GM19099 (cell line): Measurements from ENCODE around the gene CD151.

Source experiments
- POLR2A ChIP-seq: IDR thresholded peaks from 3 replicates; pipeline ENCODE4 v1.6.1; 2011; ENCODE audit warnings: low read depth; ENCODE audit not compliant: insufficient read length; ENCODE audit errors: extremely low read depth

CD151 gene

DNA sequence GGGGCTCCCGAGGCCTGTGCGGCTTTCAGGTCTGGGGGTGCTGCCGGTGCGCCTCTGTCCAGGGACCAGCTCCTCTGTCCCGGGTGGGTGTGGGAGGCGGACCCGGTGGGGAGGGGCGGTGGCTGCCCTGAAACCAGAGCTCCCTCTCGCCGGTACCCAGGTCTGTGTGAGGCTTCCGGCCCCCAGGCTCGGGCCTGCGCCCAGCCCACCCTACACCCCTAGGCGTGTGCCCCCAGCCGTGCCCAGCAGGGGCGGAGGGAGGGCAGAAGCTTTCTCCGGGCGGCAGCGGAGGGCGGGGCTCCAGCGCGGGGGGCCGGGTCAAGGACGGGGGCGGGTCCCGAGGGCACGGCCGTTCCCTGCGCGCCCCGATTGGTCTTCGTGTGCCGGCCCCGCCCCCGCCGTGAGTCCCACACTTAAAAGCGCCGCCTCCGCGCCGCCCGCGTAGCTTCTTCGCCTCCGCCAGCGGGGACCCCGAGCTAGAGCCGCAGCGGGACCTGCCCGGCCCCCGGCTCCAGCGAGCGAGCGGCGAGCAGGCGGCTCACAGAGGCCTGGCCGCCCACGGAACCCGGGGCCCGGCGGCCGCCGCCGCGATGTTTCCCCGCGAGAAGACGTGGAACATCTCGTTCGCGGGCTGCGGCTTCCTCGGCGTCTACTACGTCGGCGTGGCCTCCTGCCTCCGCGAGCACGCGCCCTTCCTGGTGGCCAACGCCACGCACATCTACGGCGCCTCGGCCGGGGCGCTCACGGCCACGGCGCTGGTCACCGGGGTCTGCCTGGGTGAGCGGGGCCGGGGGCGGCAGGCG, 13.4 kb upstream of the CD151 start:
- TF ChIP-seq POLR2A: peak; percentile 88

DNA sequence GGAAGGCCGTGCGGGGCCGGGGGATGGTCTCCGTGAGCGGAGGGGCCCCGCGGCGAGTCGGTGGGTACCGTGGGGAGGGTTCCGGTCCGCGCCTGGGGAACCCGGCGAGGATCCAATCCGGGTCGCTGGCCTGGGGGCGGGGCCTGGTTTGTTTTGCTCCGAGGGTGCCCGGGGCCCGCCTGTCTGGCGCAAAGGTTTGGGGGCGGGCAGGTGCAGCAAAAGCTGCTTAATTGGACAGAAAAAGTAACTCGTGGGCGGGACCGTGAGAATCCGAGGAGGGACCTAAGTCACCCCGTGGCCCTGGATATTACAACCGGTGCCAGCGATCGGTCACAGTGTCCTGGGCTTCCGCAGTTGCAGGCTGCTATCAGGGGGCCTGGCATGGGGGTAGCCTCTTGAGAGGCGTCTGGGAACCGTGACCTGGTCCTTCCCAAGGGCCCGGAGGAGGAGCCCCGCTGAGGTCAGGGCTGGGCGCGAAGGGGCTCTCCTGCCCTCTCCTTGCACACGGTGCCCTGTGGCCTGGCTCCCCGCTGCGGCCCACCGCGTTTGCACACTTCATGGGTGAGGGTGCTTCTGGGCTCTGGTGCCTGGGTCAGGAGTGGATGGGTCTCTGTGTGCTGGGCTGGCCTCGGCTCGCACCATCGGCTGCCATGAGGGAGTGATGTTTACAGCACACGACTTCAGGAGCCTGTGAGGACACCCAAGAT, 12.7 kb upstream of the CD151 start:
- no peak for TF ChIP-seq POLR2A

DNA sequence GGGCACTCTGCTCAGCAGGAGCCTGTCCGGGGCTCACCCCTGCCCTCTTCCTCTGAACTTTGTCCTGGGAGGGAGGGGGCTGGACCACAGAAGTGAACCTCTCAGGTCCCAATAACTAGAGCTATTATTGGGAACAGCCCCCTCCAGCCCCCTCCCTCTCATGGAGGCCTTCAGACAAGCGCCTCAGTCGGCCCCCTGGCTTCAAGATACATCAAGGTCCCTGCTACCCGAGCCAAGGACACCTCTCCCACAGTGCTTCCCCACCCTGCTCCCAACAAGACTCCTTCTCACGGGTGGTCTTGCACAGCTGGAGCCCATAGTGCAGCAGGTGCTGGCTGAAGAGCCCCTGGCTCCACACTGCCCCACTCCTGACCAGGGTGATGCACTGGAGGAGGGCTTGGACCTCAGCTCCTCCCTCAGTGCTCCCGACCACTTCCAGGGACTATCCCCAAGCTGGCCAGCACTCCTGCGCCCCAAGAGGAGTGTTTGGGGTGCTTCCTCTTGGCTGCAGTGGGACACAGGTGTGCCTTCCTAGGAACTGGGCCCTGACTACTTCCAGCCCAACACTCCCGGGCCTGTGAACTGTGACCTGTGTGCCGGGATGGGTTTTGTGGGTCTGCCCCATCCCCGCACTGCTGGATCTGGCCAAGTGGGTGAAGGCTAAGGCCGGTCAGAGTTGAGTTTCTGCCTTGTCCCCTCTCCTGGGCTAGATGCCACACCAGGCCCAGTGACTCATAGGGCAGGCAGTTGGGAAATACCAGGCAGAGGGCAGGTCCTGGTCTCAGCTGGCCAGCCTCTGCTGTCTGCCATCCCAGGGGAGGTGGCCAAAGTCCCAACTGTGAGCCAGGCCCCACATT, 11.9 kb upstream of the CD151 start:
- TF ChIP-seq POLR2A: no peak

DNA sequence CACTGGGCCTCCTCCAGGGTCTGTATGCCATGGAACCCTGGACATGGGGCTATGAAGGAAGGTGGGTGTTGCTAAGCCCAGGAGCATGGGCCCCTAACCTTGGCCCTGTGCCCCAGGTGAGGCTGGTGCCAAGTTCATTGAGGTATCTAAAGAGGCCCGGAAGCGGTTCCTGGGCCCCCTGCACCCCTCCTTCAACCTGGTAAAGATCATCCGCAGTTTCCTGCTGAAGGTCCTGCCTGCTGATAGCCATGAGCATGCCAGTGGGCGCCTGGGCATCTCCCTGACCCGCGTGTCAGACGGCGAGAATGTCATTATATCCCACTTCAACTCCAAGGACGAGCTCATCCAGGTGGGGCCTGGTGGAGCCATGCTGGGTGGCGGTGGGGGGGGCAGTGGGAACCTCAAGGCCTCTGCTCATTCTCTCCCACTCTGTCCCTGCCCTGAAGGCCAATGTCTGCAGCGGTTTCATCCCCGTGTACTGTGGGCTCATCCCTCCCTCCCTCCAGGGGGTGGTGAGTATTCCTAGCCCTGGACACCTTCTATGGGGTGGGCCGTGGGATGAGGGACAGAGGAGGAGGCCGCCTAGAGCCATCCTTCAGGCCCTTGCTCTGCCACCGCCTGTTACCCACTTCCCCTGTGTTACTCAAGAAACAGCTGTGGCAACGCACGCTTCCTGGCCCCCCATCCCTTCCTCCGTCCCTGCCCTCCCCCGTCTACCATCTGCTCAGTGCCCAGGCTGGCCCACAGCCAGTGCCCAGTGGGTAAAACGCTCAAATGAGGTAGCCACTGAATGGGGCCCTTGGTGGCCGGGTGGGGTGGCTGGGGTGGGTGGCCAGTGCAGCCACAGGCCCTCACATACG, 11.0 kb upstream of the CD151 start:
- TF ChIP-seq POLR2A: no peak

DNA sequence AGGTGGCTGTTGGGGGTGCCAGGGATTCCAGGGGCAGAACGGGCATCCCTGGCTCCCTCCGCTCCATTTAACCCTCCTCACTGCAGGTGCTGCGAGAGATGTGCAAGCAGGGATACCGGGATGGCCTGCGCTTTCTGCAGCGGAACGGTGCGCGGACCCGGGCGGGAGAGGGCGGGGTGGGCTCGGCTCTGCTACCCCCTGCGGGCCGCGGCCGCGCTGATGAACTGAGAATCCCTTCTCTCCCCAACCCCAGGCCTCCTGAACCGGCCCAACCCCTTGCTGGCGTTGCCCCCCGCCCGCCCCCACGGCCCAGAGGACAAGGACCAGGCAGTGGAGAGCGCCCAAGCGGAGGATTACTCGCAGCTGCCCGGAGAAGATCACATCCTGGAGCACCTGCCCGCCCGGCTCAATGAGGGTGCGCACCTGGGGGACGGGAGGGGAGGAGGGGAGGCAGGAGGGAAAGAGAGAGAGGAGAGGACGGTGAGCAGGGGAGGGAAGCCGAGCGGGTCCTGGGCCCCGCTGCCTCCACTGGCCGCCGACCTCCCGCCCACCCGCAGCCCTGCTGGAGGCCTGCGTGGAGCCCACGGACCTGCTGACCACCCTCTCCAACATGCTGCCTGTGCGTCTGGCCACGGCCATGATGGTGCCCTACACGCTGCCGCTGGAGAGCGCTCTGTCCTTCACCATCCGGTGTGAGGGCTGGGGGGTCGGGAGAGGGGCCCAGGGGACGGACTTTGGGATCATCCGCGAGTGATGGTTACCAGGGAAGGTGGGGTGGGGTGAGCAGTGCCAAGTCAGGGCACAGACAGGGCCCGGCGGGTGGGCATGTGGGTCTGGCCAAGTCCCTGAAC, 9.1 kb upstream of the CD151 start:
- TF ChIP-seq POLR2A: no peak

DNA sequence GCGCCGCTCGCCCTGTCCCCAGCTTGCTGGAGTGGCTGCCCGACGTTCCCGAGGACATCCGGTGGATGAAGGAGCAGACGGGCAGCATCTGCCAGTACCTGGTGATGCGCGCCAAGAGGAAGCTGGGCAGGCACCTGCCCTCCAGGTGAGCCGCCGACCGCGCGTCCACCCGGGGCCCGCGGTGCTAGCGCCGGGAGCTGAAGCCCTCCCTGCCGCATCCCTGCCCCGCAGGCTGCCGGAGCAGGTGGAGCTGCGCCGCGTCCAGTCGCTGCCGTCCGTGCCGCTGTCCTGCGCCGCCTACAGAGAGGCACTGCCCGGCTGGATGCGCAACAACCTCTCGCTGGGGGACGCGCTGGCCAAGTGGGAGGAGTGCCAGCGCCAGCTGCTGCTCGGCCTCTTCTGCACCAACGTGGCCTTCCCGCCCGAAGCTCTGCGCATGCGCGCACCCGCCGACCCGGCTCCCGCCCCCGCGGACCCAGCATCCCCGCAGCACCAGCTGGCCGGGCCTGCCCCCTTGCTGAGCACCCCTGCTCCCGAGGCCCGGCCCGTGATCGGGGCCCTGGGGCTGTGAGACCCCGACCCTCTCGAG, 8.4 kb upstream of the CD151 start:
- TF ChIP-seq POLR2A: no peak

DNA sequence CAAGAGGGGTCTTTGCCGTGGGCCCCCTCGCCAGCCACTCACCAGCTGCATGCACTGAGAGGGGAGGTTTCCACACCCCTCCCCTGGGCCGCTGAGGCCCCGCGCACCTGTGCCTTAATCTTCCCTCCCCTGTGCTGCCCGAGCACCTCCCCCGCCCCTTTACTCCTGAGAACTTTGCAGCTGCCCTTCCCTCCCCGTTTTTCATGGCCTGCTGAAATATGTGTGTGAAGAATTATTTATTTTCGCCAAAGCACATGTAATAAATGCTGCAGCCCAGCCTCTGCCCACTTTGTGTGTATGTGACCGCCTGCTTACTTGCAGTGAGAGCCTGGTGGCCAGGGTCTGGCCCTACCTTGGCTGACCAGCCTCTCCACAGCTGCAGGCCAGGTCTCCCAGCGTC, 7.8 kb upstream of the CD151 start:
- TF ChIP-seq POLR2A: no peak

DNA sequence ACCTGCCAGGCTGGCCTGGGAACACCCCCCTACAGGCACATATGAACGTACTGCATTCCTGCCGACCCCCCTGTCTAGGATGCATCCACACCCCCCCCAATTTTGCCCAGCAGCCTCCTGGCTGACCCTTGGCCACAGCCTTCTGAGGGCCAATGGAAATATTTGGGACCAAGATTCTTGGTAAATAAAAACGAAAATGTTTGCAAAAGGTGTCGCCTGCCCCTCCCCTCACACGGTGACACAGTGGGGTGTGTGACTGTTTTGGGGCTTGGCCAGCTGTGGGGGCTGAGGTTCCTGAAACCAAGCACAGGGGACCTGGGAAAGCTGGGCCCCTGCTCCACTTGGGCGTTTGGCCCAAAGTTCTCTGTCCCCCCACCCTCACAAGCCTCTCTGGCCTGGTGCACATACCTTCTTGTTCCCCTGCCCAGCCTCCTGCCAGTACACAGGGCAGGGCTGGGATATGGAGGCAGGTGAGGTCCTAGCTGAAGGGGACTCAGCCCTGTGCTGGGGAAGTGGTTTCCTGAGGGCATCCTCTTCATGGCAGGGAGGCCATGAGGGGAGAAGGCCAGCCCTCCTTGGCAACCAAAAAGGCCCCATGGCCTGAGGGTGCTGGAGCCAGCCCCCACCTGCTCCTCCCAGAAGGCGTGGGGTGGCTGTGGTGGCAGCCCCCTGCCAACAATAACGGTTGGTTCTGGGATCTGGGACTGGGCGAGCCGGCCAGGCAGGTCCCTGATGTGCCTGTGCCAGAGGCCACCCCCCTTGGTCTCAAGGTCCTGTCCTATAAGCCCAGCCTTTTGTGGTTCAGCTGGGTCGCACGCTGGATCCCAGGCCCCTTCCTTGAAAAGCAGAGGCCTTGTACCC, 7.2 kb upstream of the CD151 start:
- TF ChIP-seq POLR2A: no peak

DNA sequence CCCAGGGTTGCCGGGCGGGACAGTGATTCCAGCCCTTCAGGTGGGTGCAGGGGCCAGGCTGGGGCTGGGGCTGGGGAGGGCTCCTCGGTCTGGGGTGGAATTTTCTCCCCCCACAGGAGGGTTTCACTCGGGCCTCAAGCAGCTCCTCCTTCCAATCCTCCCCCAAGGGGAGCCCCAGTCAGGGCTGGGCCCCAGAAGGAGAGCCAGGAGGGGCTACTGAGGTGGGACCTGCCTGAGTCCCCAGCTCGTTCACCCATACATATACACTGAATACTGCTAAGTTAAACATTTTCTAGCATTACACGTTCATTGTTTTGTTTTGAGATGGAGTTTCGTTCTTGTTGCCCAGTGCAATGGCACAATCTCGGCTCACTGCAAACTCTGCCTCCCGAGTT, 6.5 kb upstream of the CD151 start:
- TF ChIP-seq POLR2A: no peak

DNA sequence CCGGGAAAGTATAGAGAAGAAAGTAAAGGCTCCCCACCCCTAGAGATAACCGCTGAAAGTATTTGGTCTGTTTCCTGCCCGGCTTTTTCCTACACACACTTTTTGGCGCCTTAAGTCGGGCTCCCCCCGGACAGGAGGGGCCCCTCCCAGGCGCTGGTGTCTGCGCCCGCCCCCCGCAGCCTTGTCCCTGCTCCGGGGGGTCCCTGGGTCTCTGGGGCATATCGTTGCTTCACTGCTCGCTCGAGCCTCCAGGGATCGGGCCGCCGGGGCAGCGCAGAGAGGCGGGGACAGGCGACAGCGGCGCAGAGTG, 6.0 kb upstream of the CD151 start:
- TF ChIP-seq POLR2A: no peak

DNA sequence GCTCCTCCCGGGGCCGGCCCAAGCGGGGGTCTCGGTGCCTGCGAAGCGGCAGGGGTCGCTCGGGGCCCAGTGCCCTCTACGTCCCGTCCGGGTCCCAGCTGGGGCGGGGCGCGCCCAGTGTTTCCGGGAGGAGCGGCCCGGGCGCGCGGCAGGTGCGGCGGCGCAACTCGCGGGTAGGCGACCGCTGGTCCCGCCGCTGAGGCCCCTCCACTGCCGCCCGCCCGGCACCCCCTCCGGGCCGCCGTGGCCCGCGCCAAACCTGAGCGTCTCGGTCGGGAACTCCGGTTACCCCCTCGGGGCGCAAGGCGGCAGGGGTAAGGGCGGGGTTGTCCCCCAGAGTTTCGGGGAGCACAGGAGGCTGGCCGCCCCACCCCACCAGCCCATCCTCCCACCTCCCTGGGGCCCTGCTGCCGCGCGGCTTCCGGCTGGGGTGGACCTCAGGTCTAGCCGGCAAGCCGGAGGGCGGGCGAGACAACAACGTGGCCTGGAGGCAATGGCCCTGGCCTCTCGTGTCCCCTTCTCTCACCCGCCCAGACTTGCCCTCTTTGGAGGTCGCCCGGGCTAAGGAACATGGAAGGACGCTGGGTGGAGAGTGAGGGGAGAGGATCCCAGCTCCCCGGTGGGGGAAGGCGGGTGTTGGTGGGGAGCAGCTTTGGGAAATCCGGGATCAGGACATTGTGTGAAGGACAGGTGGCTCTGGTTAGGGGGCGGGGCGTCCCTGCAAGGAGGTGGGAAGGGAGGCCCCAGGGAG, 5.4 kb upstream of the CD151 start:
- TF ChIP-seq POLR2A: peak; percentile 27

DNA sequence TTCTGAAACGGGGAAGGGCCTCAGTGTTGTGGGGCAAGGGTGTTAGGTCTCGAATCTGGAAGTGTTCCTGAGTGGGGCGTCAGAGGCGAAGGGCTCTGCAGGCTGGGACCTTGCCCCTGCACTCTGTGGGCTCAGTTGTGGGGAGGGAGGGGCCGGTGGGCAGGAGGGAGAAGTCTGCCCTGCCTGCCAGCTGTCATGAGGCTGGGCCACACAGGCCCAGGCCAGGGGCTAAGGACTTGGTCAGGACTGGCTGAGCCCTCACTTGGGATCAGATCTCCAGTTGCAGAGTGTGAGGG, 4.9 kb upstream of the CD151 start, which contains the start of gene CRACR2B:
CRACR2B (plus strand) TSS at position 23 of the 296 bp plus-strand sequence. CDS start 689 bp downstream, outside the sequence.
- no peak for TF ChIP-seq POLR2A
